Psoas muscle (tissue), 8 donors: ENCODE results near the gene BOC. TPM values are rescaled to one million over a fixed set of nuclear protein-coding genes. Genes with fewer than 3 reads are reported as not detected.
A peak's percentile ranks its signal among the peaks of the same experiment; 100 is the strongest.

Experiments
- ATAC-seq, 4 donors: fragments of 200-7000 bp; cut with Tn5 transposase; one replicate each; pipeline ENCODE4 v1.9.1; 2020; ENCODE audit warnings: moderate library complexity in 3 of 4, mild to moderate bottlenecking in 2 of 4
- DNase-seq, 2 donors: peaks; one replicate each; pipeline ENCODE4 v3.0.0-alpha.2; 2020
- H3K27ac ChIP-seq: fragments of 200-600 bp; one replicate; pipeline ENCODE4 v1.8.0; 2022
- H3K27me3 ChIP-seq, 3 donors: fragments of 200-600 bp in 1 of 3; one replicate each; pipeline versions ENCODE4 v1.6.1 to v1.8.0; 2013 to 2022; ENCODE audit warnings: low read length in 2 of 3, mild to moderate bottlenecking in 2 of 3, moderate library complexity in 1 of 3; ENCODE audit not compliant: insufficient read depth in 3 of 3
- H3K36me3 ChIP-seq, 2 donors: fragments of 200-600 bp in 1 of 2; one replicate each; pipeline versions ENCODE4 v1.6.1 to v1.8.0; 2013 to 2022; ENCODE audit warnings: low read depth in 1 of 2, mild to moderate bottlenecking in 1 of 2, moderate library complexity in 1 of 2; ENCODE audit not compliant: insufficient read depth in 1 of 2
- H3K4me1 ChIP-seq: fragments of 200-600 bp; one replicate; pipeline ENCODE4 v1.8.0; 2022
- H3K4me3 ChIP-seq: fragments of 200-600 bp; one replicate; pipeline ENCODE4 v1.8.0; 2022; ENCODE audit warnings: mild to moderate bottlenecking
- H3K9me3 ChIP-seq: fragments of 200-600 bp; one replicate; pipeline ENCODE4 v1.8.0; 2022
- WGBS, 3 donors: extraction: QIAGEN DNeasy Blood & Tissue Kit; methylation state at CpG; one replicate each; pipeline versions ENCODE4 v1.1.6 to v1.1.7; 2013; 5-methylcytosine and 5-hydroxymethylcytosine counted together
- intact Hi-C, 2 donors: fragments of 100-400 bp; cut with DNase I; formaldehyde crosslinking; loops; one replicate each; pipeline versions ENCODE4 v1.11.0 to v1.14.2; 2022
- polyA plus RNA-seq, 3 donors: library from polyadenylated mRNA; stranded (reverse); fragments of 200-250 nt; gene quantifications; one replicate each; pipeline ENCODE4 v1.2.3, GENCODE V29; 2013
- total RNA-seq, 4 donors: library from RNA; stranded (reverse); fragmentation: NEBNext Ultra II Directional in 2 of 4; extraction: Animal tissue kit (Norgen Biotek cat#: 25700) in 2 of 4; gene quantifications; one replicate each; pipeline versions ENCODE4 v1.2.1 to v1.2.4, GENCODE V29; 2021 to 2023
- TF ChIP-seq, protein P1 (sequence below): fragments of 200-600 bp; IDR thresholded peaks from one replicate; pipeline ENCODE4 v1.8.0; 2022; ENCODE audit warnings: antibody characterized with exemption
- donor health status: healthy with polysubstance abuse.
- donor health status: DM: no; HTN: no; CAD: no; lungs with moderate emphysema.
- donor health status: Bipolar disorder and iron deficiency.
- donor health status: healthy.
- donor health status: DM: yes; HTN: yes; CAD: no.
- donor health status: DM: no; HTN: no; CAD: no.
- donor health status: DM: no; HTN: no; CAD: no.
- donor health status: DM: yes; HTN: yes; CAD: no.

The BOC gene
- total and polyA plus RNA-seq, 7 donors: 1.1 to 15.4 (median 3.8) TPM

- H3K36me3 ChIP-seq: no peaks in the 10 kb centered on the region
- peaks cover 5% of the 10 kb centered on the region for H3K4me1 ChIP-seq
- H3K27ac ChIP-seq: no peak overlapping the region
- intact Hi-C loops: no loop called here
- no peak for DNase-seq
- ATAC-seq: no peak
- 90 to 94% (median 91%) methylated on average over 4 of the region's 4 CpGs for WGBS, 3 donors
- no peaks in the 10 kb centered on the region for H3K27me3 ChIP-seq
- H3K4me3 ChIP-seq: no peak overlapping the region
- TF ChIP-seq, protein P1, sequence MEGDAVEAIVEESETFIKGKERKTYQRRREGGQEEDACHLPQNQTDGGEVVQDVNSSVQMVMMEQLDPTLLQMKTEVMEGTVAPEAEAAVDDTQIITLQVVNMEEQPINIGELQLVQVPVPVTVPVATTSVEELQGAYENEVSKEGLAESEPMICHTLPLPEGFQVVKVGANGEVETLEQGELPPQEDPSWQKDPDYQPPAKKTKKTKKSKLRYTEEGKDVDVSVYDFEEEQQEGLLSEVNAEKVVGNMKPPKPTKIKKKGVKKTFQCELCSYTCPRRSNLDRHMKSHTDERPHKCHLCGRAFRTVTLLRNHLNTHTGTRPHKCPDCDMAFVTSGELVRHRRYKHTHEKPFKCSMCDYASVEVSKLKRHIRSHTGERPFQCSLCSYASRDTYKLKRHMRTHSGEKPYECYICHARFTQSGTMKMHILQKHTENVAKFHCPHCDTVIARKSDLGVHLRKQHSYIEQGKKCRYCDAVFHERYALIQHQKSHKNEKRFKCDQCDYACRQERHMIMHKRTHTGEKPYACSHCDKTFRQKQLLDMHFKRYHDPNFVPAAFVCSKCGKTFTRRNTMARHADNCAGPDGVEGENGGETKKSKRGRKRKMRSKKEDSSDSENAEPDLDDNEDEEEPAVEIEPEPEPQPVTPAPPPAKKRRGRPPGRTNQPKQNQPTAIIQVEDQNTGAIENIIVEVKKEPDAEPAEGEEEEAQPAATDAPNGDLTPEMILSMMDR: no peak
- no peaks in the 10 kb centered on the region for H3K9me3 ChIP-seq
Measured at GRCh38 chr3:113252553-113252952, 41.2 kb downstream of the BOC start.

DNA sequence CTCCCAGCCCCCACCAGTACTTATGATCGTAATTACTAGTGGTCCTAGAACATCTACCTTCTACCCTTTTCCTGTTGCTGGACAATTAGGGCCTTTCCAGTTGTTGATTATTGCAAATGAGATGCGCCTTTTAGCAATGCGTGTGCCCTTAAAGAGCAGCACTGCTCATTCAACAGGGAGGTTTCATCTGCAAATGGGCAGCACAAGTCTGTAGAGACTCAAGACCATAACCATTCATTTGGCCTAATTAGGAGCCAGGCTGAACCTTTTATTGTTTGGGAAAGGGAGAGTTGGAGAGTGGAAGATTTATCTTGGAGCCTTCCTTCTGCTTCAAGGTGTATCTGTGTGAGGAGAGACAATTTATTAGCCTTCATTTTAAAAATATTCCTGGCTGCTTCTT lies 42.3 kb downstream of the BOC start:
- WGBS, 3 donors: 79 to 96% (median 83%) methylated on average over 3 of the region's 3 CpGs
- intact Hi-C loops: no loop called here
- TF ChIP-seq, protein P1: no peak
- no peaks in the 10 kb centered on the region for H3K27me3 ChIP-seq
- H3K4me1 ChIP-seq: peaks cover 5% of the 10 kb centered on the region
- no peak overlapping the region for H3K4me3 ChIP-seq
- no peak for DNase-seq
- no peaks in the 10 kb centered on the region for H3K9me3 ChIP-seq
- no peak overlapping the region for H3K27ac ChIP-seq
- no peak for ATAC-seq
- no peaks in the 10 kb centered on the region for H3K36me3 ChIP-seq

GRCh38 chr3:113254171-113254947 lies 43.0 kb downstream of the BOC start:
- intact Hi-C loops: no loop called here
- no peaks in the 10 kb centered on the region for H3K9me3 ChIP-seq
- no peak overlapping the region for H3K4me3 ChIP-seq
- H3K36me3 ChIP-seq: no peaks in the 10 kb centered on the region
- peak in 2 of 4 donors; percentile 17 to 42 for ATAC-seq
- no peaks in the 10 kb centered on the region for H3K27me3 ChIP-seq
- WGBS, 3 donors: 22 to 55% (median 35%) methylated on average over 14 of the region's 14 CpGs
- peaks cover 5% of the 10 kb centered on the region for H3K4me1 ChIP-seq
- TF ChIP-seq, protein P1: no peak
- DNase-seq: no peak
- H3K27ac ChIP-seq: no peak overlapping the region

GRCh38 chr3:113255100-113255853 lies 43.9 kb downstream of the BOC start:
- H3K27ac ChIP-seq: no peak overlapping the region
- H3K27me3 ChIP-seq: no peaks in the 10 kb centered on the region

More at GRCh38 chr3:113255100-113255853, 43.9 kb downstream of the BOC start:
- intact Hi-C loops: no loop called here
- Histone ChIP-seq H3K4me3 (no peak overlapping the region), H3K4me1 (peaks cover 5% of the 10 kb centered on the region), H3K9me3 (no peaks in the 10 kb centered on the region), H3K36me3 (no peaks in the 10 kb centered on the region)
- DNase-seq (no peak), ATAC-seq (peak in 2 of 4 donors; percentile 8 to 50)
- TF ChIP-seq, protein P1: no peak
- 72 to 93% (median 81%) methylated on average over 7 of the region's 7 CpGs for WGBS, 3 donors
